ENCODE measurements around the gene TMEM150A. TPM values are rescaled to one million over a fixed set of nuclear protein-coding genes. Genes with fewer than 3 reads are reported as not detected.
A peak's percentile ranks its signal among the peaks of the same experiment; 100 is the strongest.

TMEM150A gene
- total RNA-seq, 3 donors from 2014 or later: 9.7 to 11.9 (median 10.5) TPM

DNA sequence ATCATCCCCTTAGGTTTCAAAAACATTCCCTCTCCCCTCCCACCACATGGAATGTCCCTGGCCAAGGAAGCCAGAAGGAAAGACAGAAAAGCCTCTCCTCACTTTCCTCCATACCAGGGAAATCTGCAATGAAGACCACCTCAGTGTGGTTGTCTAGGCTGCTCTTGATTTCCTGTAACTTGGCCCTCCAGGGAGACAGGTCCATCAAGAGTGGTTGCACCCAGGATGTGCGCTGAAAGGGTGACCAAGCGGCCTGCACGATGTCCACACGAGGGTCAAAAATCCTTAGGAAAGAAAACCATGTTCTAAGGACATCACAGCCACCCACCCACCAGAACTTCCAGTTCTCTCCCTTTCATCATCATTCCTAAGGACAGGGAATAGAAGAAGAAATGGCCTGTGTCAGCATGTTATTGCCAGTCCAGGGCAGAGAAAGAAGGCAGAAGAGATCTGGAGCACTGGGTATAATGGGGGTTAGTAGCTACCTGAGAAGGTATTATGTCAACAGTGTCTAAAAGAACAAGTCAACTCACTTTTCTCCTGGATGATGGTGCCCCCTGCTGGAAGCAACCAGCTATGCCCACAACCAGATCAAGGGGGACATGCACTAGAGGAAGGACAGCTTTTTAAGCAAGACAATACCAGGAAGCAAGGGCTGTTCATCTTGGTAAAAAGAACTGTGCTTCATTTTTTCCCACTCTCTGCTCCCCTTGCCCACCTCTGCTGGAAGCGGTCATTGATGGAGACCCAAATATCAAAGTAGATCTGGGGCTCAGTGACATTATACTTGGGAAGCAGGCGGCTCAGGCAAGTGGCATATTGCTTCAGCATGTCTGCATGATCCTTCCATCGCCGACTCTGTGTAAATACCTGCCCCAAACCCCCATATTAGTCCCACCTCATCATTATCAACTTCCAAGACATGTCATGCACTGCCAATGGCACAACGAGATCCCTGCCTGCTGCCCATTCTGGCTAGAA lies 50.5 kb downstream of the TMEM150A start:
- H3K4me3 Mint-ChIP-seq: no peak overlapping the region
- H3K36me3 Mint-ChIP-seq (ENCODE audit: insufficient read depth): peaks cover 29% of the 10 kb centered on the region
- DNase-seq (peak; percentile 89), ATAC-seq (peak; percentile 74 to 80)
- no peaks in the 10 kb centered on the region for H3K27me3 Mint-ChIP-seq (ENCODE audit: low read depth)
- H3K9me3 Mint-ChIP-seq: no peaks in the 10 kb centered on the region
- peaks cover 3% of the 10 kb centered on the region for H3K4me1 Mint-ChIP-seq (ENCODE audit: low read depth)

- H3K36me3 Mint-ChIP-seq (ENCODE audit: insufficient read depth): peaks cover 27% of the 10 kb centered on the region
- peaks cover 3% of the 10 kb centered on the region for H3K4me1 Mint-ChIP-seq (ENCODE audit: low read depth)
- ATAC-seq (no peak), DNase-seq (no peak)
- H3K9me3 Mint-ChIP-seq: no peaks in the 10 kb centered on the region
- H3K4me3 Mint-ChIP-seq: no peak overlapping the region
- H3K27me3 Mint-ChIP-seq (ENCODE audit: low read depth): no peaks in the 10 kb centered on the region
Measured at GRCh38 chr2:85550486-85550885, 52.0 kb downstream of the TMEM150A start.

GRCh38 chr2:85549826-85550225 lies 52.7 kb downstream of the TMEM150A start:
- no peaks in the 10 kb centered on the region for H3K27me3 Mint-ChIP-seq (ENCODE audit: low read depth)
- no peaks in the 10 kb centered on the region for H3K9me3 Mint-ChIP-seq
- ATAC-seq: no peak
- peaks cover 28% of the 10 kb centered on the region for H3K36me3 Mint-ChIP-seq (ENCODE audit: insufficient read depth)
- peaks cover 3% of the 10 kb centered on the region for H3K4me1 Mint-ChIP-seq (ENCODE audit: low read depth)
- DNase-seq: no peak
- no peak overlapping the region for H3K4me3 Mint-ChIP-seq

DNA sequence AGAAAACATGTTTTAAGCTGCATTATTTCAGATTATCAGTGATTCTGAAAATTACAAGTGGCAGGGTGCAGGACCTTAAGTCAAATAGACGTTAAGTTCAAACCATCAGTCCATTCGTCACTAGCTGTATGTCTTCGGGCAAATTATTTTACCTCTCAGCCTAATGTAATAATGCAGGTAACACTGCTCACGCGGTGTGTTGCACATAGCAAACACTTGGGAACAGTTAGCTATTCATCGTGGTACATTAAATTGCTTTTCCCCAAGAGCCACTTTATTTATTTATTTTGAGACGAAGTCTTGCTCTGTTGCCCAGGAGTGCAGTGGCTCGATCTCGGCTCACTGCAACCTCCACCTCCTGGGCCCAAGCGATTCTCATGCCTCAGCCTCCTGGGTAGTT lies 53.4 kb downstream of the TMEM150A start:
- ATAC-seq: no peak
- Mint-ChIP-seq H3K27me3 (ENCODE audit: low read depth) (no peaks in the 10 kb centered on the region), H3K36me3 (ENCODE audit: insufficient read depth) (peaks cover 29% of the 10 kb centered on the region), H3K4me1 (ENCODE audit: low read depth) (peaks cover 6% of the 10 kb centered on the region), H3K9me3 (no peaks in the 10 kb centered on the region), H3K4me3 (no peak overlapping the region)
- DNase-seq: no peak

GRCh38 chr2:85548608-85548900 lies 53.9 kb downstream of the TMEM150A start:
- no peaks in the 10 kb centered on the region for H3K9me3 Mint-ChIP-seq
- ATAC-seq: no peak

More at GRCh38 chr2:85548608-85548900, 53.9 kb downstream of the TMEM150A start:
- Mint-ChIP-seq H3K27me3 (ENCODE audit: low read depth) (no peaks in the 10 kb centered on the region), H3K4me1 (ENCODE audit: low read depth) (peaks cover 8% of the 10 kb centered on the region), H3K36me3 (ENCODE audit: insufficient read depth) (peaks cover 30% of the 10 kb centered on the region), H3K4me3 (no peak overlapping the region)
- no peak for DNase-seq

Other genes starting within 250 kb of the TMEM150A start
- gene RETSAT, start 248.2 kb downstream of the TMEM150A start, total RNA-seq: 10 to 100 TPM; 16.0 to 18.6 (median 16.2) TPM
- gene ELMOD3, start 247.9 kb downstream of the TMEM150A start, total RNA-seq: 1 to 10 TPM; 5.5 to 9.9 (median 8.8) TPM
- 10 to 100 TPM in 1 of 3 donors, 1 to 10 TPM in 2; 9.1 to 10.9 (median 9.5) TPM for gene CAPG, start 192.3 kb downstream of the TMEM150A start, total RNA-seq
- under 1 TPM; 0.26 to 0.54 (median 0.40) TPM for gene SH2D6, start 184.0 kb downstream of the TMEM150A start, total RNA-seq
- 100 to 1,000 TPM; 399 to 423 (median 404) TPM for gene MAT2A, start 63.5 kb downstream of the TMEM150A start, total RNA-seq
- 10 to 100 TPM; 20.8 to 24.0 (median 22.1) TPM for gene GGCX, start 41.2 kb downstream of the TMEM150A start, total RNA-seq
- gene VAMP8, start 25.1 kb downstream of the TMEM150A start, total RNA-seq: 10 to 100 TPM; 64.6 to 75.9 (median 71.2) TPM
- 10 to 100 TPM in 1 of 3 donors, 1 to 10 TPM in 2; 7.3 to 12.1 (median 9.3) TPM for gene VAMP5, start 18.3 kb downstream of the TMEM150A start, total RNA-seq
- 100 to 1,000 TPM in 1 of 3 donors, 10 to 100 TPM in 2; 87.8 to 108 (median 94.0) TPM for gene RNF181, start 7.0 kb downstream of the TMEM150A start, total RNA-seq
- 10 to 100 TPM; 17.1 to 21.0 (median 18.1) TPM for gene C2orf68, start 9.4 kb upstream of the TMEM150A start, total RNA-seq
- gene USP39, start 13.5 kb upstream of the TMEM150A start, total RNA-seq: 100 to 1,000 TPM; 106 to 110 (median 107) TPM
- gene SFTPB, start 65.5 kb upstream of the TMEM150A start, total RNA-seq: 1 to 10 TPM; 3.8 to 5.7 (median 5.0) TPM
- gene GNLY, start 91.7 kb upstream of the TMEM150A start, total RNA-seq: 10 to 100 TPM in 2 of 3 donors, 1 to 10 TPM in 1; 4.3 to 26.5 (median 15.0) TPM
- not detected for gene ATOH8, start 151.3 kb upstream of the TMEM150A start, total RNA-seq

All from activated T-cell treated with anti-CD3 and anti-CD28 coated beads, Interleukin-2, amount 50 U/mL, for 4 hours (primary cell).